OCI-LY7 (cell line): ENCODE results near the gene INHBE. TPM values are rescaled to one million over a fixed set of nuclear protein-coding genes. Genes with fewer than 3 reads are reported as not detected.

Experiments
- BruUV-seq: library from RNA; stranded (reverse); fragments of 400-500 nt; replicated peaks from 2 replicates; lab custom pipeline; 2021; lab: Mats Ljungman, UMichigan
- CTCF ChIA-PET: fragments of 300-600 bp; sonication (Branson Sonifier 250); formaldehyde crosslinking; loops from one replicate; lab custom pipeline; 2022; ENCODE audit warnings: antibody characterized with exemption; ENCODE audit not compliant: unreplicated experiment; lab: Charles Lee
- POLR2A ChIA-PET: fragments of 300-600 bp; sonication (Branson Sonifier 250); formaldehyde crosslinking; loops from one replicate; lab custom pipeline; 2022; ENCODE audit warnings: antibody characterized with exemption; lab: Charles Lee
- DNase-seq: peaks from one replicate; pipeline ENCODE4 v3.0.0-alpha.2; 2015; ENCODE audit warnings: low spot score
- H2AFZ ChIP-seq: fragments of 200-600 bp; sonication (generic), shearing (Covaris generic); 2 replicates; pipeline ENCODE4 v1.6.1; 2014; ENCODE audit warnings: mild to moderate bottlenecking, antibody characterized with exemption, low read length, moderate library complexity
- H3K27ac ChIP-seq: fragments of 200-600 bp; sonication (generic); 2 replicates; pipeline ENCODE4 v1.5.1; 2014; ENCODE audit warnings: mixed run types, low read depth, mild to moderate bottlenecking, moderate library complexity, low read length, inconsistent platforms; ENCODE audit not compliant: poor library complexity, severe bottlenecking
- H3K36me3 ChIP-seq: fragments of 200-600 bp; sonication (generic); 2 replicates; pipeline ENCODE4 v1.6.1; 2014; ENCODE audit warnings: mild to moderate bottlenecking, antibody characterized with exemption, low read length, moderate library complexity, mixed read lengths; ENCODE audit not compliant: insufficient read depth
- H3K4me1 ChIP-seq: fragments of 200-600 bp; sonication (generic); 2 replicates; pipeline ENCODE4 v1.5.1; 2014; ENCODE audit warnings: mild to moderate bottlenecking, low read length; ENCODE audit not compliant: insufficient read depth, poor library complexity, severe bottlenecking
- H3K4me2 ChIP-seq: fragments of 200-600 bp; sonication (generic); 2 replicates; pipeline ENCODE4 v1.6.1; 2014; ENCODE audit warnings: mild to moderate bottlenecking, low read length
- H3K4me3 ChIP-seq: fragments of 200-600 bp; sonication (generic); 2 replicates; pipeline ENCODE4 v1.5.1; 2014; ENCODE audit warnings: mild to moderate bottlenecking, low read depth, low read length; ENCODE audit not compliant: poor library complexity, severe bottlenecking
- H3K79me2 ChIP-seq: fragments of 200-600 bp; sonication (generic); 2 replicates; pipeline ENCODE4 v1.6.1; 2016; ENCODE audit warnings: low read depth, mild to moderate bottlenecking, low read length, moderate library complexity, mixed read lengths; ENCODE audit not compliant: insufficient read depth
- H3K9me2 ChIP-seq: fragments of 200-600 bp; sonication (generic); 2 replicates; pipeline ENCODE4 v1.6.1; 2016; ENCODE audit warnings: mild to moderate bottlenecking, low read length, mixed read lengths; ENCODE audit not compliant: insufficient read depth
- H3K9me3 ChIP-seq: fragments of 200-600 bp; sonication (generic); 2 replicates; pipeline ENCODE4 v1.6.1; 2014; ENCODE audit warnings: mild to moderate bottlenecking, mixed run types, low read length, mixed read lengths
- H4K20me1 ChIP-seq: fragments of 200-600 bp; sonication (generic); 2 replicates; pipeline ENCODE4 v1.6.1; 2014; ENCODE audit warnings: mild to moderate bottlenecking, antibody characterized with exemption, low read length, moderate library complexity, mixed read lengths; ENCODE audit not compliant: insufficient read depth
- EZH2phosphoT487 ChIP-seq: fragments of 200-600 bp; sonication (generic); IDR thresholded peaks from 2 replicates; pipeline ENCODE4 v1.6.1; 2018; ENCODE audit warnings: low read depth, borderline replicate concordance, mild to moderate bottlenecking, mixed run types, antibody characterized with exemption, low read length, moderate library complexity, mixed read lengths
- intact Hi-C: fragments of 100-400 bp; cut with micrococcal nuclease; formaldehyde crosslinking; loops from one replicate; pipeline ENCODE4 v1.10.0; 2022; ENCODE audit not compliant: unreplicated experiment
- total RNA-seq, 2 experiments: library from RNA; depleted of rRNA in 1 of 2; stranded (reverse); fragments of >200 nt in 1 of 2; shearing (Covaris generic) in 1 of 2; gene quantifications; 2 replicates each; pipeline ENCODE4 v1.2.3, GENCODE V29; 2014 to 2022
- TF ChIP-seq, protein P1 (sequence below): fragments of 200-600 bp; sonication (generic); conservative IDR thresholded peaks from 2 replicates; pipeline ENCODE4 v1.5.1; 2014; ENCODE audit warnings: mild to moderate bottlenecking, antibody characterized with exemption, low read length, moderate library complexity, mixed read lengths

INHBE gene
- total RNA-seq, 2 experiments from 2014 or later = 3.2 to 4.0 TPM

DNA sequence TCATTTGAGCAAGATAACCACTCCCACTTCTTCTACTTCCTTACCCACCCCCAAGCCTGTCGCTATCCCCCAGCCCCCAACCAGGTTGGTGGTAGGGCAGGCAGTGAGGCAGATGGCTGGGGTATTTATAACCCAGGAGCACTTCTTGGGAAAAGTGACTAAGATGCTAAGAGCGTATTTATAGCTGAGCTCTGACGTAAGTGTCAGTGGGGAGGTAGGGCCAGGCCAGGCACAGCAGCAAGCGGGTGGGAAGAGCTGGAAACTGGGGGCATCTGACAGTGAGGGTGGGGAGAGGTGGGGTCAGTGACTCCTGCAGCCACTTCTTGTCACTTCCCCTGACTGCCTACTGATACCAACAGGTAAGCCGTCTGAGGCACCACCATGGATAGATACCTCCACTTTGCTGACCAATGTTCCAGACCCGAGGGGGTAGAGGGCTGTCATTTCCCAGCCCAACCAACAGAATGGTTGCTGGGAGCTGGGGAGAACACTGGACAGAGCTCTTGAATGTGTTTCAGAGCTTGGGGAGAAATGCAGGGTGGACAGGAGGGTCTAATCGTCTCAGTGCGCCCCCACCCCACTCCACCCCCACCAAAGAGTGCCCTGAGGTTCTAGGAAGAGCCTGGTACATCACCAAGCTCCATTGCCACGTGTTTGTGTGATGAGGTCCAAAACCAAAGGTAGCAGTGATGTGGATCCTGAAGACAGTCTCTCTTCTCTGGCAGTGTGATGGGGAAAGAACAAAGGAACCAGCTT, 2.7 kb upstream of the INHBE start:
- no peak for TF ChIP-seq EZH2phosphoT487
- TF ChIP-seq, protein P1, sequence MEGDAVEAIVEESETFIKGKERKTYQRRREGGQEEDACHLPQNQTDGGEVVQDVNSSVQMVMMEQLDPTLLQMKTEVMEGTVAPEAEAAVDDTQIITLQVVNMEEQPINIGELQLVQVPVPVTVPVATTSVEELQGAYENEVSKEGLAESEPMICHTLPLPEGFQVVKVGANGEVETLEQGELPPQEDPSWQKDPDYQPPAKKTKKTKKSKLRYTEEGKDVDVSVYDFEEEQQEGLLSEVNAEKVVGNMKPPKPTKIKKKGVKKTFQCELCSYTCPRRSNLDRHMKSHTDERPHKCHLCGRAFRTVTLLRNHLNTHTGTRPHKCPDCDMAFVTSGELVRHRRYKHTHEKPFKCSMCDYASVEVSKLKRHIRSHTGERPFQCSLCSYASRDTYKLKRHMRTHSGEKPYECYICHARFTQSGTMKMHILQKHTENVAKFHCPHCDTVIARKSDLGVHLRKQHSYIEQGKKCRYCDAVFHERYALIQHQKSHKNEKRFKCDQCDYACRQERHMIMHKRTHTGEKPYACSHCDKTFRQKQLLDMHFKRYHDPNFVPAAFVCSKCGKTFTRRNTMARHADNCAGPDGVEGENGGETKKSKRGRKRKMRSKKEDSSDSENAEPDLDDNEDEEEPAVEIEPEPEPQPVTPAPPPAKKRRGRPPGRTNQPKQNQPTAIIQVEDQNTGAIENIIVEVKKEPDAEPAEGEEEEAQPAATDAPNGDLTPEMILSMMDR = no peak
- peak overlapping the region; percentile 21; the same call in 1 of the 2 replicates for H2AFZ ChIP-seq
- peaks cover 32% of the 10 kb centered on the region for H3K4me1 ChIP-seq
- ChIA-PET CTCF (interaction anchor here (0.6 to 1.3 kb wide), 6 partner anchors 111 to 392 kb away, joined by 3 to 7 read pairs (median 6); no protein-coding TSS in a partner anchor), POLR2A (interaction anchor here (0.6 to 1.9 kb wide), 7 partner anchors 12 to 201 kb away, joined by 3 to 8 read pairs (median 4); partner anchors contain the start of gene STAC3)
- no peaks in the 10 kb centered on the region for H3K79me2 ChIP-seq
- intact Hi-C loops = loop anchor here (2.0 kb wide), 1 partner anchor 240 kb away; no protein-coding TSS in a partner anchor
- H3K27ac ChIP-seq = no peak overlapping the region
- H4K20me1 ChIP-seq = no peaks in the 10 kb centered on the region
- H3K4me2 ChIP-seq = no peak overlapping the region
- BruUV-seq = no TSS peak
- no peak for DNase-seq
- H3K36me3 ChIP-seq = no peaks in the 10 kb centered on the region
- no peaks in the 10 kb centered on the region for H3K9me3 ChIP-seq
- H3K9me2 ChIP-seq = no peaks in the 10 kb centered on the region
- no peak overlapping the region for H3K4me3 ChIP-seq

DNA sequence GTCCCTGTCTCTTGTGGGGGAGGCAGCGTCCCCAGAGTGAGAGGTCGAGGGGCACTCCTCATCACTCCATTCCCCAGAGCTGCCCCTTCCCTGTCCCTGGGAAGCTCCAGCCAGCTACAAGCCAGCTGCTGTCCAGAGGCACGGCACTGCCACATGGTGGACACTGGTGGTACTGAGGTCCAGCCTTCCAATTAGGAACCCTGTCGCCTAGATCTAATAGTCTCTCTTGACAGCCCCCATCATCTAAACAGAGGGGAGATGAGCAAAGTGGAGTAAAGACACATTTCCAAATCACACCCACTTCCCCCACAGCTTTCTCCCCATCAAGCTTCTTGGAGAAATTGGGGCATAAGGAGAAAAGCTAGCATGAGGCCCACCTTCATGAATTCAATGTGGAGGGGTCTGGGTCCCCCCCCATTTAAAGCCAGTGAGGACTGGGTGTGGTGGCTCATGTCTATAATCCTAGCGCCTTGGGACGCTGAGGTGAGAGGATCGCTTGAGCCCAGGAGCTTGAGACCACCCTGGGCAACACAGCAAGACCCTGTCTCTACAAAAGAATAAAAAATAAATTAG, 2.1 kb upstream of the INHBE start:
- Histone ChIP-seq H3K4me2 (no peak overlapping the region), H3K9me2 (no peaks in the 10 kb centered on the region), H3K4me3 (no peak overlapping the region), H3K79me2 (no peaks in the 10 kb centered on the region), H3K36me3 (no peaks in the 10 kb centered on the region), H2AFZ (peak overlapping the region; percentile 21; the same call in 1 of the 2 replicates), H3K9me3 (no peaks in the 10 kb centered on the region), H3K27ac (no peak overlapping the region), H3K4me1 (peaks cover 32% of the 10 kb centered on the region), H4K20me1 (no peaks in the 10 kb centered on the region)
- ChIA-PET POLR2A (interaction anchor here (0.6 to 1.9 kb wide), 6 partner anchors 8 to 202 kb away, joined by 3 to 8 read pairs (median 4); partner anchors contain the start of gene STAC3), CTCF (interaction anchor here (0.6 to 1.3 kb wide), 6 partner anchors 111 to 393 kb away, joined by 3 to 7 read pairs (median 6); no protein-coding TSS in a partner anchor)
- peak; percentile 71 for DNase-seq
- BruUV-seq = no TSS peak
- TF ChIP-seq, protein P1 = peak; percentile 88
- TF ChIP-seq EZH2phosphoT487 = no peak
- intact Hi-C loops = loop anchor here (1.0 to 2.0 kb wide), 3 partner anchors 146 to 240 kb away; no protein-coding TSS in a partner anchor
